SK-N-SH treated with all-trans-retinoic acid at 6 μM for 48 hours (cell line): ENCODE measurements around the gene PHF1.

Experiments used
- ATAC-seq: fragments of 200-7000 bp; cut with Tn5 transposase; 3 replicates; pipeline ENCODE4 v1.9.1; 2020; ENCODE audit warnings: mild to moderate bottlenecking, moderate library complexity
- BACH2 ChIP-seq: fragments of 250-450 bp; sonication (Bioruptor Pico); IDR thresholded peaks from 2 replicates; pipeline ENCODE4 v1.9.0; 2021; ENCODE audit warnings: mild to moderate bottlenecking, borderline replicate concordance
- CSDC2 ChIP-seq: fragments of 250-450 bp; sonication (Bioruptor Pico); IDR thresholded peaks from 2 replicates; pipeline ENCODE4 v1.5.0; 2020; ENCODE audit warnings: mild to moderate bottlenecking, moderate library complexity
- ESRRG ChIP-seq: fragments of 250-450 bp; sonication (Bioruptor Pico); IDR thresholded peaks from 2 replicates; pipeline ENCODE4 v1.6.1; 2021; ENCODE audit warnings: mild to moderate bottlenecking
- GLIS3 ChIP-seq: fragments of 250-450 bp; sonication (Bioruptor Pico); IDR thresholded peaks from 2 replicates; pipeline ENCODE4 v1.5.0; 2020; ENCODE audit warnings: mild to moderate bottlenecking, moderate library complexity
- ISL1 ChIP-seq: fragments of 250-450 bp; sonication (Bioruptor Pico); IDR thresholded peaks from 2 replicates; pipeline ENCODE4 v2.1.2; 2022; ENCODE audit warnings: mild to moderate bottlenecking, moderate library complexity
- OSR1 ChIP-seq: fragments of 250-450 bp; sonication (Bioruptor Pico); IDR thresholded peaks from 2 replicates; pipeline ENCODE4 v1.8.0; 2022; ENCODE audit warnings: moderate library complexity, mild to moderate bottlenecking, inconsistent platforms
- PPARA ChIP-seq: fragments of 250-450 bp; sonication (Bioruptor Pico); IDR thresholded peaks from 2 replicates; pipeline ENCODE4 v1.5.0; 2020; ENCODE audit warnings: mild to moderate bottlenecking, borderline replicate concordance
- SNAI2 ChIP-seq: fragments of 250-450 bp; sonication (Bioruptor Pico); IDR thresholded peaks from 2 replicates; pipeline ENCODE4 v1.5.0; 2020; ENCODE audit warnings: mild to moderate bottlenecking, moderate library complexity
- TCF4 ChIP-seq: fragments of 250-450 bp; sonication (Bioruptor Pico); IDR thresholded peaks from 2 replicates; pipeline ENCODE4 v1.8.0; 2021; ENCODE audit warnings: mild to moderate bottlenecking, moderate library complexity, borderline replicate concordance
- TOX ChIP-seq: fragments of 250-450 bp; sonication (Bioruptor Pico); IDR thresholded peaks from 2 replicates; pipeline ENCODE4 v1.8.0; 2021; ENCODE audit warnings: mild to moderate bottlenecking, moderate library complexity, borderline replicate concordance
- ZC3H10 ChIP-seq: fragments of 250-450 bp; sonication (Bioruptor Pico); IDR thresholded peaks from 2 replicates; pipeline ENCODE4 v1.5.1; 2021; ENCODE audit warnings: mild to moderate bottlenecking, moderate library complexity
- ZFP3 ChIP-seq: fragments of 250-450 bp; sonication (Bioruptor Pico); IDR thresholded peaks from 2 replicates; pipeline ENCODE4 v1.5.0; 2020; ENCODE audit warnings: mild to moderate bottlenecking, moderate library complexity
- ZFP30 ChIP-seq: fragments of 450-650 bp; formaldehyde crosslinking; IDR thresholded peaks from 2 replicates; pipeline ENCODE4 v1.5.0; 2022; ENCODE audit warnings: mild to moderate bottlenecking, moderate library complexity
- ZNF565 ChIP-seq: fragments of 450-650 bp; formaldehyde crosslinking; conservative IDR thresholded peaks from 2 replicates; pipeline ENCODE4 v1.5.0; 2020; ENCODE audit warnings: low read depth, mild to moderate bottlenecking, moderate library complexity
- ZNF70 ChIP-seq: fragments of 450-650 bp; formaldehyde crosslinking; IDR thresholded peaks from 2 replicates; pipeline ENCODE4 v1.5.0; 2020; ENCODE audit warnings: mild to moderate bottlenecking, moderate library complexity
- ZNF8 ChIP-seq: fragments of 450-650 bp; formaldehyde crosslinking; IDR thresholded peaks from 2 replicates; pipeline ENCODE4 v1.5.0; 2020; ENCODE audit warnings: mild to moderate bottlenecking, moderate library complexity
- TF ChIP-seq, protein P1 (sequence below): fragments of 250-450 bp; sonication (Bioruptor Pico); IDR thresholded peaks from 2 replicates; pipeline ENCODE4 v1.5.1; 2021; ENCODE audit warnings: mild to moderate bottlenecking, moderate library complexity
- TF ChIP-seq, protein P2 (sequence below): fragments of 250-450 bp; sonication (Bioruptor Pico); IDR thresholded peaks from 2 replicates; pipeline ENCODE4 v1.5.0; 2020; ENCODE audit warnings: mild to moderate bottlenecking, moderate library complexity
- TF ChIP-seq, protein P3 (sequence below): fragments of 250-450 bp; sonication (Bioruptor Pico); IDR thresholded peaks from 2 replicates; pipeline ENCODE4 v1.8.0; 2020; ENCODE audit warnings: mild to moderate bottlenecking, moderate library complexity, borderline replicate concordance
- TF ChIP-seq, protein P4 (sequence below): fragments of 250-450 bp; sonication (Bioruptor Pico); IDR thresholded peaks from 2 replicates; pipeline ENCODE4 v1.5.1; 2020; ENCODE audit warnings: low read depth, mild to moderate bottlenecking, moderate library complexity
- TF ChIP-seq, protein P5 (sequence below): fragments of 250-450 bp; sonication (Bioruptor Pico); IDR thresholded peaks from 2 replicates; pipeline ENCODE4 v1.8.0; 2021; ENCODE audit warnings: low read depth, mild to moderate bottlenecking, moderate library complexity, borderline replicate concordance

Gene PHF1

DNA sequence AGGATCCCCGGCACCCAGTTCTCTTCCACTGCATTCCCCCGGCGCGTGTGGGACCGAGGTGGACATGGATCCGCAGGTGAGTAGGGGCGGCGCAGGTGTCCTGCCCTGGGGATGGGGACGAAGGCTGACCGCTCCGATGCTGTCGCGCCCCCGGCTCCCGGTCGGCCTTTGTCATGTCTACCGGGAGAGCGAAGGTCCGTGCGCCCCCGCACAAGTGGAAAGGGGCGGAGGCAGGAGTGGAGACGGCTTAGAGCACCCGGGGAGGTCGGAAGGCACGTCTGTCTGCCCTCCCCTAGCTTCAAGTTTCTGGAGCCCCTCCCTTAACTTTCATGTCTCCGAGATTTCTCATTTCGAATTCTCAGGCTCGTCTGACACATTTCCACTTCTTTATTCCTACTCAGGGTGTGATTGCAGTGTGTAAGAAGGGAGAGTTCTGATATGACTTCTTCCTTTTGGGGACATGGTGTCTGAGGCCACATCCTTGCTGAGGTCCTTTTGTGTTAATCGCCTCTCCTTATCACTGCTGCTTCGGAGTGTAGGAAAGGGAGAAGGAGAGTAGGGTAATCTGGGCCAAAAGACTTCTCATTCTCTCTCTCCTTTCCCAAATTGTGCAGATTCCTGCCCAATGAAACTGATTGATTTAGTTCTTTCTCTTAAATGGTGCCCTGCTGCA is 18.8 kb upstream of the PHF1 start:
- TF ChIP-seq PPARA = no peak
- TF ChIP-seq, protein P1, sequence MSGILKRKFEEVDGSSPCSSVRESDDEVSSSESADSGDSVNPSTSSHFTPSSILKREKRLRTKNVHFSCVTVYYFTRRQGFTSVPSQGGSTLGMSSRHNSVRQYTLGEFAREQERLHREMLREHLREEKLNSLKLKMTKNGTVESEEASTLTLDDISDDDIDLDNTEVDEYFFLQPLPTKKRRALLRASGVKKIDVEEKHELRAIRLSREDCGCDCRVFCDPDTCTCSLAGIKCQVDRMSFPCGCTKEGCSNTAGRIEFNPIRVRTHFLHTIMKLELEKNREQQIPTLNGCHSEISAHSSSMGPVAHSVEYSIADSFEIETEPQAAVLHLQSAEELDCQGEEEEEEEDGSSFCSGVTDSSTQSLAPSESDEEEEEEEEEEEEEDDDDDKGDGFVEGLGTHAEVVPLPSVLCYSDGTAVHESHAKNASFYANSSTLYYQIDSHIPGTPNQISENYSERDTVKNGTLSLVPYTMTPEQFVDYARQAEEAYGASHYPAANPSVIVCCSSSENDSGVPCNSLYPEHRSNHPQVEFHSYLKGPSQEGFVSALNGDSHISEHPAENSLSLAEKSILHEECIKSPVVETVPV (CRISPR knock-in tag) = no peak
- TF ChIP-seq OSR1 (CRISPR knock-in tag) = no peak
- TF ChIP-seq BACH2 = no peak
- no peak for TF ChIP-seq ESRRG (CRISPR knock-in tag)
- TF ChIP-seq, protein P2, sequence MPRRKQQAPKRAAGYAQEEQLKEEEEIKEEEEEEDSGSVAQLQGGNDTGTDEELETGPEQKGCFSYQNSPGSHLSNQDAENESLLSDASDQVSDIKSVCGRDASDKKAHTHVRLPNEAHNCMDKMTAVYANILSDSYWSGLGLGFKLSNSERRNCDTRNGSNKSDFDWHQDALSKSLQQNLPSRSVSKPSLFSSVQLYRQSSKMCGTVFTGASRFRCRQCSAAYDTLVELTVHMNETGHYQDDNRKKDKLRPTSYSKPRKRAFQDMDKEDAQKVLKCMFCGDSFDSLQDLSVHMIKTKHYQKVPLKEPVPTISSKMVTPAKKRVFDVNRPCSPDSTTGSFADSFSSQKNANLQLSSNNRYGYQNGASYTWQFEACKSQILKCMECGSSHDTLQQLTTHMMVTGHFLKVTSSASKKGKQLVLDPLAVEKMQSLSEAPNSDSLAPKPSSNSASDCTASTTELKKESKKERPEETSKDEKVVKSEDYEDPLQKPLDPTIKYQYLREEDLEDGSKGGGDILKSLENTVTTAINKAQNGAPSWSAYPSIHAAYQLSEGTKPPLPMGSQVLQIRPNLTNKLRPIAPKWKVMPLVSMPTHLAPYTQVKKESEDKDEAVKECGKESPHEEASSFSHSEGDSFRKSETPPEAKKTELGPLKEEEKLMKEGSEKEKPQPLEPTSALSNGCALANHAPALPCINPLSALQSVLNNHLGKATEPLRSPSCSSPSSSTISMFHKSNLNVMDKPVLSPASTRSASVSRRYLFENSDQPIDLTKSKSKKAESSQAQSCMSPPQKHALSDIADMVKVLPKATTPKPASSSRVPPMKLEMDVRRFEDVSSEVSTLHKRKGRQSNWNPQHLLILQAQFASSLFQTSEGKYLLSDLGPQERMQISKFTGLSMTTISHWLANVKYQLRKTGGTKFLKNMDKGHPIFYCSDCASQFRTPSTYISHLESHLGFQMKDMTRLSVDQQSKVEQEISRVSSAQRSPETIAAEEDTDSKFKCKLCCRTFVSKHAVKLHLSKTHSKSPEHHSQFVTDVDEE = 0 out of 2 replicates have a peak, but pooled peaks have one; percentile 20
- peak; percentile 23 for ATAC-seq

DNA sequence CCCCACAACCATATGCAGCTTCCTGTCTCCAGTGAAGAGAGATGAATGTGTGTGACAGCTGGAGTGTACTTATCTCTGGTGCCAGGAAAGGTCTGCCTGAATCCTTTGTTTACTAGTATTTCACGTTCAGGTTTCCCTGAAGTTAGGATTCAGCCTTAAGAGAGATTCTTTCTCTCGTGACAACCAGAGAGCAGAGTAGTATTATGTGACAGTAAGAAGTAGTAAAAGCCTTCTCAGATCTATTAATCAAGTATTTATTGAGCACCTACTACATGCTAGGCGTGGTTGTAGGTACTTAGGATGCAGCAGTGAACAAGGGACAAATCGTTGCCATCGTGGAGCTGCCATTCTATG is 18.2 kb upstream of the PHF1 start:
- peak; percentile 3; the same call in 2 of the 3 replicates for ATAC-seq

DNA sequence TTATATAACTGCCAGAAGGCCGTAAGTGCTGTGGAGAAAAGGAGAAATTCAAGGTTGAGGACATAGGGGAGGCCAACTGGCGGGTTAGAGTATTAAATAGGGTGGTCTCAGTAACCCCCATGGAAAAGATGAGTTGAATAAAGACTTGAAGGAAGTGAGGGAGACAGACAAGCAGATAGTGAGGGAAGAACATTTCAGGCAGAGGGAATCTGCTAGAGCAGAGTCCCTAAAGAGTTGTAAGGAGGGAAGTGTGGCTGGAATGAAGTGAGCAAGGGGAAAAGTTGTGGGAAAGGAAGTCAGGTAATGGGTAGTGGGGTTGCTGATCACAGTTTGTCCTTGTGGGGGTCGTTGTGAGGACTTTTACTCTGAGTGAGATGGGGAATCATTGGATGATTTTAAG is 17.8 kb upstream of the PHF1 start:
- TF ChIP-seq ESRRG (CRISPR knock-in tag) = no peak
- TF ChIP-seq, protein P2 = no peak
- TF ChIP-seq ZFP3 (CRISPR knock-in tag) = no peak
- TF ChIP-seq ZNF565 = no peak
- TF ChIP-seq ZC3H10 (CRISPR knock-in tag) = no peak
- TF ChIP-seq ISL1 (CRISPR knock-in tag) = no peak
- TF ChIP-seq, protein P3, sequence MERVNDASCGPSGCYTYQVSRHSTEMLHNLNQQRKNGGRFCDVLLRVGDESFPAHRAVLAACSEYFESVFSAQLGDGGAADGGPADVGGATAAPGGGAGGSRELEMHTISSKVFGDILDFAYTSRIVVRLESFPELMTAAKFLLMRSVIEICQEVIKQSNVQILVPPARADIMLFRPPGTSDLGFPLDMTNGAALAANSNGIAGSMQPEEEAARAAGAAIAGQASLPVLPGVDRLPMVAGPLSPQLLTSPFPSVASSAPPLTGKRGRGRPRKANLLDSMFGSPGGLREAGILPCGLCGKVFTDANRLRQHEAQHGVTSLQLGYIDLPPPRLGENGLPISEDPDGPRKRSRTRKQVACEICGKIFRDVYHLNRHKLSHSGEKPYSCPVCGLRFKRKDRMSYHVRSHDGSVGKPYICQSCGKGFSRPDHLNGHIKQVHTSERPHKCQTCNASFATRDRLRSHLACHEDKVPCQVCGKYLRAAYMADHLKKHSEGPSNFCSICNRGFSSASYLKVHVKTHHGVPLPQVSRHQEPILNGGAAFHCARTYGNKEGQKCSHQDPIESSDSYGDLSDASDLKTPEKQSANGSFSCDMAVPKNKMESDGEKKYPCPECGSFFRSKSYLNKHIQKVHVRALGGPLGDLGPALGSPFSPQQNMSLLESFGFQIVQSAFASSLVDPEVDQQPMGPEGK (CRISPR knock-in tag) = no peak
- TF ChIP-seq BACH2 = no peak
- TF ChIP-seq ZNF70 = no peak
- no peak for TF ChIP-seq TCF4 (CRISPR knock-in tag)
- TF ChIP-seq TOX (CRISPR knock-in tag) = no peak
- no peak for TF ChIP-seq CSDC2 (CRISPR knock-in tag)
- TF ChIP-seq GLIS3 = no peak
- no peak for TF ChIP-seq ZFP30 (CRISPR knock-in tag)
- no peak for TF ChIP-seq PPARA
- no peak for TF ChIP-seq SNAI2
- TF ChIP-seq, protein P4, sequence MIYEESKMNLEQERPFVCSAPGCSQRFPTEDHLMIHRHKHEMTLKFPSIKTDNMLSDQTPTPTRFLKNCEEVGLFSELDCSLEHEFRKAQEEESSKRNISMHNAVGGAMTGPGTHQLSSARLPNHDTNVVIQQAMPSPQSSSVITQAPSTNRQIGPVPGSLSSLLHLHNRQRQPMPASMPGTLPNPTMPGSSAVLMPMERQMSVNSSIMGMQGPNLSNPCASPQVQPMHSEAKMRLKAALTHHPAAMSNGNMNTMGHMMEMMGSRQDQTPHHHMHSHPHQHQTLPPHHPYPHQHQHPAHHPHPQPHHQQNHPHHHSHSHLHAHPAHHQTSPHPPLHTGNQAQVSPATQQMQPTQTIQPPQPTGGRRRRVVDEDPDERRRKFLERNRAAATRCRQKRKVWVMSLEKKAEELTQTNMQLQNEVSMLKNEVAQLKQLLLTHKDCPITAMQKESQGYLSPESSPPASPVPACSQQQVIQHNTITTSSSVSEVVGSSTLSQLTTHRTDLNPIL = no peak
- no peak for ATAC-seq

More for the DNA sequence above, 18.2 kb upstream of the PHF1 start:
- TF ChIP-seq CSDC2 (CRISPR knock-in tag) (no peak), ZC3H10 (CRISPR knock-in tag) (no peak), ZFP3 (CRISPR knock-in tag) (no peak), PPARA (no peak), ZNF8 (no peak), TOX (CRISPR knock-in tag) (no peak)
- TF ChIP-seq, protein P4 = no peak
- TF ChIP-seq, protein P5, sequence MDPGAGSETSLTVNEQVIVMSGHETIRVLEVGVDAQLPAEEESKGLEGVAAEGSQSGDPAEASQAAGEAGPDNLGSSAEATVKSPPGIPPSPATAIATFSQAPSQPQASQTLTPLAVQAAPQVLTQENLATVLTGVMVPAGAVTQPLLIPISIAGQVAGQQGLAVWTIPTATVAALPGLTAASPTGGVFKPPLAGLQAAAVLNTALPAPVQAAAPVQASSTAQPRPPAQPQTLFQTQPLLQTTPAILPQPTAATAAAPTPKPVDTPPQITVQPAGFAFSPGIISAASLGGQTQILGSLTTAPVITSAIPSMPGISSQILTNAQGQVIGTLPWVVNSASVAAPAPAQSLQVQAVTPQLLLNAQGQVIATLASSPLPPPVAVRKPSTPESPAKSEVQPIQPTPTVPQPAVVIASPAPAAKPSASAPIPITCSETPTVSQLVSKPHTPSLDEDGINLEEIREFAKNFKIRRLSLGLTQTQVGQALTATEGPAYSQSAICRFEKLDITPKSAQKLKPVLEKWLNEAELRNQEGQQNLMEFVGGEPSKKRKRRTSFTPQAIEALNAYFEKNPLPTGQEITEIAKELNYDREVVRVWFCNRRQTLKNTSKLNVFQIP (CRISPR knock-in tag) = no peak
